Stomach smooth muscle (tissue), 2 donors: ENCODE results near the gene PIGZ.

ENCODE experiments used
- H3K27ac ChIP-seq: one replicate; pipeline ENCODE4 v1.7.0; 2013; ENCODE audit warnings: mild to moderate bottlenecking, low read length, inconsistent platforms
- H3K27me3 ChIP-seq, 2 donors: one replicate each; pipeline ENCODE4 v1.7.0; 2013; ENCODE audit warnings: low read length in 2 of 2; ENCODE audit not compliant: insufficient read depth in 2 of 2, control insufficient read depth in 1 of 2
- H3K36me3 ChIP-seq, 2 donors: one replicate each; pipeline ENCODE4 v1.7.0; 2013; ENCODE audit warnings: low read length in 2 of 2; ENCODE audit not compliant: control insufficient read depth in 2 of 2, insufficient read depth in 2 of 2
- H3K4me1 ChIP-seq: one replicate; pipeline ENCODE4 v1.7.0; 2013; ENCODE audit warnings: low read length; ENCODE audit not compliant: control insufficient read depth, insufficient read depth
- H3K4me3 ChIP-seq, 2 donors: one replicate each; pipeline ENCODE4 v1.7.0; 2013; ENCODE audit warnings: low read length in 2 of 2
- H3K9ac ChIP-seq, 2 donors: one replicate each; pipeline ENCODE4 v1.7.0; 2013; ENCODE audit warnings: low read length in 2 of 2, mild to moderate bottlenecking in 1 of 2
- H3K9me3 ChIP-seq, 2 donors: one replicate each; pipeline ENCODE4 v1.7.0; 2013; ENCODE audit warnings: low read length in 2 of 2; ENCODE audit not compliant: control insufficient read depth in 2 of 2
- donor health status: healthy.
- donor health status: Pancreatic carcinoma.

Gene PIGZ

GRCh38 chr3:196963631-196963953, 5.0 kb downstream of the PIGZ start:
- H3K27ac ChIP-seq, result no peak overlapping the region
- peaks cover 0 to 5% of the 10 kb centered on the region in 2 donors for H3K36me3 ChIP-seq
- H3K9me3 ChIP-seq, result no peaks in the 10 kb centered on the region
- no peak overlapping the region for H3K4me3 ChIP-seq
- no peak overlapping the region for H3K9ac ChIP-seq
- peaks cover 13% of the 10 kb centered on the region for H3K4me1 ChIP-seq
- no peaks in the 10 kb centered on the region for H3K27me3 ChIP-seq

- peaks cover 0 to 5% of the 10 kb centered on the region in 2 donors for H3K36me3 ChIP-seq
- H3K9ac ChIP-seq, result no peak overlapping the region
- peaks cover 10% of the 10 kb centered on the region for H3K4me1 ChIP-seq
- H3K27ac ChIP-seq, result no peak overlapping the region
- H3K27me3 ChIP-seq, result no peaks in the 10 kb centered on the region
- no peaks in the 10 kb centered on the region for H3K9me3 ChIP-seq
- no peak overlapping the region for H3K4me3 ChIP-seq
Measured at GRCh38 chr3:196962930-196963630, 5.6 kb downstream of the PIGZ start.

GRCh38 chr3:196962108-196962929, 6.3 kb downstream of the PIGZ start:
- Histone ChIP-seq H3K27me3 (no peaks in the 10 kb centered on the region), H3K9ac (no peak overlapping the region), H3K9me3 (no peaks in the 10 kb centered on the region), H3K27ac (no peak overlapping the region), H3K36me3 (peaks cover 0 to 5% of the 10 kb centered on the region in 2 donors), H3K4me3 (no peak overlapping the region), H3K4me1 (peaks cover 3% of the 10 kb centered on the region)

- Histone ChIP-seq H3K27ac (no peak overlapping the region), H3K36me3 (peaks cover 0 to 6% of the 10 kb centered on the region in 2 donors), H3K4me3 (no peak overlapping the region), H3K4me1 (no peaks in the 10 kb centered on the region), H3K27me3 (no peaks in the 10 kb centered on the region), H3K9me3 (no peaks in the 10 kb centered on the region), H3K9ac (no peak overlapping the region)
Measured at GRCh38 chr3:196954832-196955231, 13.8 kb downstream of the PIGZ start.

- Histone ChIP-seq H3K4me3 (no peak overlapping the region), H3K9ac (no peak overlapping the region), H3K27ac (no peak overlapping the region), H3K9me3 (no peaks in the 10 kb centered on the region), H3K27me3 (no peaks in the 10 kb centered on the region), H3K4me1 (no peaks in the 10 kb centered on the region), H3K36me3 (peaks cover 0 to 6% of the 10 kb centered on the region in 2 donors)
Measured at GRCh38 chr3:196951371-196951770, 17.3 kb downstream of the PIGZ start.

- Histone ChIP-seq H3K36me3 (peaks cover 0 to 6% of the 10 kb centered on the region in 2 donors), H3K4me1 (no peaks in the 10 kb centered on the region), H3K9ac (no peak overlapping the region), H3K4me3 (no peak overlapping the region), H3K9me3 (no peaks in the 10 kb centered on the region), H3K27me3 (no peaks in the 10 kb centered on the region), H3K27ac (no peak overlapping the region)
Measured at GRCh38 chr3:196949750-196950149, 18.9 kb downstream of the PIGZ start.

- Histone ChIP-seq H3K36me3 (peaks cover 0 to 6% of the 10 kb centered on the region in 2 donors), H3K27me3 (no peaks in the 10 kb centered on the region), H3K9ac (no peak overlapping the region), H3K4me1 (no peaks in the 10 kb centered on the region), H3K4me3 (no peak overlapping the region), H3K9me3 (no peaks in the 10 kb centered on the region), H3K27ac (no peak overlapping the region)
Measured at GRCh38 chr3:196949285-196949619, 19.4 kb downstream of the PIGZ start.

GRCh38 chr3:196948442-196949284, 20.0 kb downstream of the PIGZ start:
- no peak overlapping the region for H3K9ac ChIP-seq
- peaks cover 2% of the 10 kb centered on the region for H3K4me1 ChIP-seq
- no peak overlapping the region for H3K27ac ChIP-seq
- H3K36me3 ChIP-seq, result peaks cover 0 to 6% of the 10 kb centered on the region in 2 donors
- H3K4me3 ChIP-seq, result no peak overlapping the region
- H3K9me3 ChIP-seq, result no peaks in the 10 kb centered on the region
- H3K27me3 ChIP-seq, result no peaks in the 10 kb centered on the region

GRCh38 chr3:196947860-196948441, 20.7 kb downstream of the PIGZ start:
- Histone ChIP-seq H3K4me1 (peaks cover 9% of the 10 kb centered on the region), H3K4me3 (no peak overlapping the region), H3K27me3 (no peaks in the 10 kb centered on the region), H3K9me3 (no peaks in the 10 kb centered on the region), H3K36me3 (peaks cover 0 to 6% of the 10 kb centered on the region in 2 donors), H3K9ac (no peak overlapping the region), H3K27ac (no peak overlapping the region)

GRCh38 chr3:196947136-196947859, 21.3 kb downstream of the PIGZ start:
- no peaks in the 10 kb centered on the region for H3K27me3 ChIP-seq
- H3K4me3 ChIP-seq, result no peak overlapping the region
- H3K9me3 ChIP-seq, result no peaks in the 10 kb centered on the region
- H3K4me1 ChIP-seq, result peaks cover 11% of the 10 kb centered on the region
- no peak overlapping the region for H3K27ac ChIP-seq
- peaks cover 0 to 6% of the 10 kb centered on the region in 2 donors for H3K36me3 ChIP-seq
- H3K9ac ChIP-seq, result no peak overlapping the region
